ACC112 (cell line): ENCODE measurements around the gene MAFF.

Source experiments
- H2AFZ ChIP-seq: fragments of 200-600 bp; sonication (generic); one replicate; pipeline ENCODE4 v1.6.0; 2017; ENCODE audit warnings: antibody characterized with exemption, low read length; ENCODE audit not compliant: unreplicated experiment
- H3K27ac ChIP-seq: fragments of 200-600 bp; sonication (generic); 2 replicates; pipeline ENCODE4 v1.5.1; 2014; ENCODE audit warnings: low read depth, mild to moderate bottlenecking, antibody characterized with exemption, low read length, moderate library complexity
- H3K27me3 ChIP-seq: fragments of 200-600 bp; sonication (generic); 2 replicates; pipeline ENCODE4 v1.6.1; 2014; ENCODE audit warnings: mild to moderate bottlenecking, antibody characterized with exemption, low read length, moderate library complexity, mixed read lengths; ENCODE audit not compliant: insufficient read depth
- H3K36me3 ChIP-seq: fragments of 200-600 bp; sonication (generic); 2 replicates; pipeline ENCODE4 v1.6.1; 2016; ENCODE audit warnings: mild to moderate bottlenecking, antibody characterized with exemption, low read length, moderate library complexity, mixed read lengths; ENCODE audit not compliant: insufficient read depth
- H3K4me1 ChIP-seq: fragments of 200-600 bp; sonication (generic); one replicate; pipeline ENCODE4 v1.6.1; 2016; ENCODE audit warnings: low read length, mixed read lengths; ENCODE audit not compliant: insufficient read depth, unreplicated experiment, control insufficient read depth
- H3K4me3 ChIP-seq: fragments of 200-600 bp; sonication (generic); 2 replicates; pipeline ENCODE4 v1.5.1; 2014; ENCODE audit warnings: mild to moderate bottlenecking, low read depth, low read length
- H3K79me2 ChIP-seq: fragments of 200-600 bp; sonication (generic); one replicate; pipeline ENCODE4 v1.6.0; 2016; ENCODE audit warnings: low read length; ENCODE audit not compliant: control insufficient read depth, unreplicated experiment, insufficient read depth

MAFF gene

DNA sequence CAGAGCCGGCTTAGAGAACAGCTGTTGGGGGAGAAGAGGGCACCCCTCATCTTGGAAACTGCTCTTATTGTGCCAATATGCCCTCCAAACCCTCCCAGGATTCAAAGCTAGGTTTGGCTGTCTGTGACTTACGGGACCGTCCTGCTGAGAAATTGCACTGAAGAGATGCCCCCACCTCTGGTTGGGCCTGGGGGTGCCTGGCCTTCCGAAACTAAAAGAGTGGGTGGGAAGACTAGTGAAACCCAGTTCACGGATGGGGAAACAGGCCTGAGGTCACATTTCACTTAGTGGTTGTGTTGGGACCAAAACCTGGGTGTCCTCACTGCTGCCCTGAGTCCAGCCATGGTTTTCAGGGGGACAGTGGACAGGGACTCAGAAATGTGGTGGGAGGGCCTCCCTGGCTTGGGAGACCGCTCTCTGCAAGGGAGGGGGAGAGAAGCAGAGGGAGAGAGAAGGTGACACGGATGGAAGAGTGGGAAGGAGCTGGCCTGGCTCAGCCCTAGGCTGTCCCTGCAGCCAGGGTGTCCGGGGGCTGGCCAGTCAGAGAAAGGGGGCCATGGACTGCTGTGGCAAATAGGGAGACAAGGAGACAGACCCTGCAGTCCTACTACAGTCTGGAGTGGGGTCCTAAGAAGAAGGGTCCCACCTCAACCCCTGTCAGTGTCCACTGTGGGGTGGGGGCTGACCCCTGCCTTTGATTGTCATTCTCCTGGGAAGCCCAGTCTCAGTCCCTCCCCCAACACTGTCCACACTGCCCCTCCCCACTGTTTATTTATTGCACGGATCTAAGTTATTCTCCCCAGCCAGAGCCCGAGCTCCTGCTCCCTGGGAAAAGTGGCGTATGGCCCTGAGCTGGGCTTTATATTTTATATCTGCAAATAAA is 13.6 kb downstream of the MAFF start:
- Histone ChIP-seq H3K4me1 (peaks cover 29% of the 10 kb centered on the region), H3K79me2 (peaks cover 19% of the 10 kb centered on the region), H2AFZ (no peak overlapping the region), H3K36me3 (peaks cover 5% of the 10 kb centered on the region; the same call in 1 of the 2 replicates), H3K4me3 (no peak overlapping the region), H3K27ac (no peak overlapping the region), H3K27me3 (no peaks in the 10 kb centered on the region)

DNA sequence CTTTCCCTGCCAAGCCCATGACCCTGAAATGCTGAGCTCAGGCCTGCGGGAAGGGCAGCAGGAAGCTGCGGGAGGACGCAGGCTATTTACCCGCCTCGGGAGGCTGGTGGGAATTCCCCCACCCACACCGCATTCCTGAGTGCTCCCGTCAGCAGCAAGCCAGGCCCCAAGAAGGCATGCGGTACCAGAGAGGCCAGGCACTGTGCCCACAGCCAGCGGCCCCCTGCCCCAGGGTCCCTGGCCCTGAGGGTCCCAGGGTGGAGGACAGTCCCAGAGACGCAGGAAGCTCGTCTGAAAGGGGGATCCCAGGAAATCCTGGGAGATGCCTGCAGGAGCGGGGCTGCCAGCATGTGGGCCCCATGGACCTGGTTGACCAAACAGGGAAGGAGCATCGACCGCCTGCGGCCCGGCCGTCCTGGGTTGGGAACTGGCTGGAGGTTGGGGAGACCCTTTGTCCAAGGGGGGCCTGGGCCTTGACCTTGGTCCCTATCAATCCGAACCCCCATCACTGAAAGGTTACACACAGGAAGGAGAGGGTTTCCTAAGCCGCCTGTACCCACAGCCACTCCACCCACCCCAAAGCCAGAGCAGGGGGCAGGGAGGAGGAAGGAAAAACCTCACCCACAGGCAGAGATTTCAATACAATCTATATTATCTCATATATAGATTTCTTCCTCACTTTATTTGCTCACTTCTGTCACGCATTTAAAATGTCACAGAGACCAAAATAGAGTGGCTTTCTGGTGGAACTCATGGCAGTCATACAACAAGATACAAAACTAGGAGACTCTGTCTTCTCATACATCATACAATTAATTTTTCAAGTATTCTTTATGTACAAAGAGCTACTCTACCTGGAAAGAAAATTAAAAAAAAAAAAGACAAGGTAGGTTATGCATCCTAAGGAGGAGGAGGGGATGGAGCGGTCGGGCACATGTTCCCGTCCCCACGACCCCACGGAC is 17.1 kb downstream of the MAFF start:
- H3K27me3 ChIP-seq: no peaks in the 10 kb centered on the region
- peaks cover 2% of the 10 kb centered on the region for H3K79me2 ChIP-seq
- peaks cover 5% of the 10 kb centered on the region; the same call in 1 of the 2 replicates for H3K36me3 ChIP-seq
- no peak overlapping the region for H2AFZ ChIP-seq
- H3K4me1 ChIP-seq: peaks cover 33% of the 10 kb centered on the region
- H3K4me3 ChIP-seq: peak overlapping the region; percentile 19; the same call in 1 of the 2 replicates
- H3K27ac ChIP-seq: peak overlapping the region; percentile 94

DNA sequence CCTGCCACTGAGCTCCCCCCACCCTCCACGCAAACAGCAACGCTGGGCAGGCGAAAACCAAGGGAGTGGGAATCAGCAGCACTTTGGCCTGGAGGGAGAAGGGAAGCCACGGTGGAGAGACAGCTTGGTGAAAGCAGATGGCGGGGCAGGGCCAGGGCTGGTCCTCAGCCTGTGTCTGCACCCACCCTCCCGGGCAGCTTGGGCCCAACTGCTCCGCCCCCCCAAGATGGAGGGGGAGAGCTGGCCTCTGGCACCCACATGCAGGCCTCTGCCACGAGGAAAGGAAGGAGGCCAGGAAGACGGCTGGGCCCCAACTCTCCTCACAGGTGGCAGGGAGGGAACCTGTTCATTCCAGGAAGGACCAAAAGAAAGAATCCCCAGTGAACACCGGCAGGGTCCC is 17.8 kb downstream of the MAFF start:
- H3K4me1 ChIP-seq: peaks cover 33% of the 10 kb centered on the region
- no peak overlapping the region for H2AFZ ChIP-seq
- H3K4me3 ChIP-seq: no peak overlapping the region
- H3K79me2 ChIP-seq: no peaks in the 10 kb centered on the region
- H3K27ac ChIP-seq: peak overlapping the region; percentile 94
- no peaks in the 10 kb centered on the region for H3K27me3 ChIP-seq
- H3K36me3 ChIP-seq: peaks cover 5% of the 10 kb centered on the region; the same call in 1 of the 2 replicates

DNA sequence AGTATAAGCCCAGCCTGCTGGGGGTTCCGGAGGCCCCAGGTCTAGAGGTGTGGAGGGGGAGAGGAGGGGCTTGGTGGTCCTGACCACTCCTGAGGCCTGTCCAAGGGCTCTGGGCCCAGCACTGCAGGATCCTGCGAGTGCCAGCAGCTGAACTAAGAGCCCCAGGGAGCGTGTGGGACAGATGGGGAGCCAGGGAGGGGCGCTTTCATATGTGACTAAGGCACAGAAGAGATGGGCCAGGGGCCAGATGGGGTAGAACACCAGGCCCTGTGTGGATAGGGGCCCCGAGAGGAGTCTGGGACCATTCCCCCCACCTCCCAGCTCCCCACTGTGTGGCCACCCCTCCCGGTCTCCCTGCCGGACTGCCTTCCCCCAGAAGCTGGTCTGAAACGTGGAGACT is 18.4 kb downstream of the MAFF start:
- peaks cover 1% of the 10 kb centered on the region; the same call in 1 of the 2 replicates for H3K36me3 ChIP-seq
- no peak overlapping the region for H2AFZ ChIP-seq
- H3K4me3 ChIP-seq: no peak overlapping the region
- H3K27me3 ChIP-seq: no peaks in the 10 kb centered on the region
- no peaks in the 10 kb centered on the region for H3K79me2 ChIP-seq
- peak overlapping the region; percentile 94; the same call in 1 of the 2 replicates for H3K27ac ChIP-seq
- H3K4me1 ChIP-seq: peaks cover 33% of the 10 kb centered on the region

DNA sequence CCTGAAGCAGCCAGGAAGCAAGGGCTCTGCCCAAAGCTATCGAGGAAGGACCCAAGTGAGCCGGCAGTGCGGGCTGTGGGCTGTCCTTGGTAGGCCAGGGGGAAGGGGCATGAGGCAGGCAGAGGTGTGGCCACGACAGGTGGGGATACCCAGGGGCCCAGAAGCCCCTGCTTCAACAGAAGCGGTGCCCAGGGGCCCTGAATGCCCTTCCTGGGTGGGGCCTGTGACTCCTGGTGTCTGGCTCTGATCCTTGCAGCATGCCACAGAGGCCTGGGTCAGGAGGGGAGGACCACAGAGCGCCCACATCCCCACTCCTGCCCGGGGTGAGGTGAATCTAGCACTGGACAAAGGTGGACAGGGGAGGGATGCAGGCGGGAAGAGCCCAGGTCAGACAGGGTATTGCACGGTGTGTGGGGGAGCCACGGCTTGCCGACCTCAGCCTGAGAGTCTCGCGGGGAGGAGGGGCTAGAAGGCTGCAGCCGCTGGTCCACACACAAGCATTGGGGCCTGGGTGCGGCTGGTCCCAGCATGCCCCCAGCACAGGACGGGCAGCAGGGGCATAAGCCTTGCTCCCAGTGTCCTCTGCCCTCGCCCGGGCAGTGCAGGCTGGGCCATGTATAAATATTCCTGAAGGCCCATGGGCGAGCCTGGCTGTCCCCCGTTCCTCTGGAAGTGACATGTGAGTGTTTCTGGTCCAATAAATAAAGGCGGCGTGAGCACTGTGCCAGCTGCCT is 19.0 kb downstream of the MAFF start:
- no peak overlapping the region for H3K4me3 ChIP-seq
- H2AFZ ChIP-seq: no peak overlapping the region
- no peaks in the 10 kb centered on the region for H3K27me3 ChIP-seq
- H3K79me2 ChIP-seq: no peaks in the 10 kb centered on the region
- no peaks in the 10 kb centered on the region for H3K36me3 ChIP-seq
- H3K4me1 ChIP-seq: peaks cover 33% of the 10 kb centered on the region
- H3K27ac ChIP-seq: peak overlapping the region; percentile 94; the same call in 1 of the 2 replicates

DNA sequence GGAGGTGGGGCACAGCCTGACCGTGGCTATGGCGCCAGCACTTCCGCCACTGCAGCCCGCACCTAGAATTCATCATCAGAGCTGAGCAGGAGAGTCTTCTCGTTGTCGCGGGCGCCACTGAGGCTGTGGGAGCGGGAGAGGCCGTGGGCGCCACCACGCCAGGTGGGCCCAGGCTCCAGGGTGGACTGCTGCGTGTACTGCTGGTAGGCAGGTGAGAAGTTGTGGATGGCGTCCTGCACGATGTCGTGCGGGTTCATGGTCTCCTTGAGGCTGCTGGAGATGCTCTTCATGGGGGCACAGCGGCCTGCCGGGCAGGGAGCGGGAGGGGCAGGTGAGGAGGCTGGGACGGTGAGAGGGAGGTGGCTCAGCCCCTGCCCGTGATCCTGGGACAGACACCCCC is 19.6 kb downstream of the MAFF start:
- no peak overlapping the region for H3K27ac ChIP-seq
- no peaks in the 10 kb centered on the region for H3K27me3 ChIP-seq
- H3K4me3 ChIP-seq: no peak overlapping the region
- no peak overlapping the region for H2AFZ ChIP-seq
- no peaks in the 10 kb centered on the region for H3K36me3 ChIP-seq
- H3K4me1 ChIP-seq: peaks cover 33% of the 10 kb centered on the region
- H3K79me2 ChIP-seq: no peaks in the 10 kb centered on the region

DNA sequence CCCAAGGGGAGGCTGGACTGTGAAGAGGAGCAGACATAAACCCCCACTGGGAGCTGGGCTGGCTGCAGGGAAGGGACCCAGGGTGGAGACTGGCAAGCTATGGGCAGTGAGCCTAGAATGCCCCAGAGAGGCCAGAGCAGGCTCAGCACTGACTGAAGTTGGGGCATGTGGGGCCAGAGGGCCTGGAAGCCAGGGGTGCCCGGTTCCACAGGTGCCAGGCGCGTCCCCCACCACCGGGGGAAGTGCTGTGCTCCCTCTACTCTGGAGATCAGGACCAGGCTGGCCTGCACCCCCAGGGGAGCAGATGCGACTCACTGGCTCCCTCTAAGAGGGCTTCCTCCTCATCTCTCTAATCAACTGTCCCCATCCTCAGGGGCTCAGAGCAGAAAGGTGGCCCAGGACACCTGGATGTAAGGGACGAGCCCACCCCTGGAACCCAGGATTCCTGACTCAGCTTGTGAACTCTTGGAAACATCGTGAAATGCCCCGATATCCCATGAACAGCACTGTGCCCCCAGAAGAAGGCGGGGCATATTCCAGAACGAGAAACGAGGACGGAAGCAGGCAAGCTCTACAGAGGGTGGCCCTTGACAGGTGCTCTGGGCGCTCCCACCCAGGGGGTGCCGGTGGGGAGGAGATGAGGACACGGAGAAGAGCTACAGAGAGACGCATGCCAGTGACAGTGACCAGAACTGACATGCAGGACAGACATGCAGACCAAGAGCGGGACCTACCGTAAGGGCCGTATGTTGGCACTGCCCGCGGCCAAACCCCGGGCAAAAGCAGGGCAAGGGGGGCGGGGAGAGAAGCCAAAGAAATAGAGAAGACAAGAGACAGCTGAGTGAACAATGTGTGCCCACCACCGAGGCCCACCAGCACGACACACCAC is 20.4 kb downstream of the MAFF start:
- no peaks in the 10 kb centered on the region for H3K27me3 ChIP-seq
- no peak overlapping the region for H3K4me3 ChIP-seq
- no peaks in the 10 kb centered on the region for H3K36me3 ChIP-seq
- H2AFZ ChIP-seq: no peak overlapping the region
- no peaks in the 10 kb centered on the region for H3K79me2 ChIP-seq
- H3K4me1 ChIP-seq: peaks cover 33% of the 10 kb centered on the region
- no peak overlapping the region for H3K27ac ChIP-seq

DNA sequence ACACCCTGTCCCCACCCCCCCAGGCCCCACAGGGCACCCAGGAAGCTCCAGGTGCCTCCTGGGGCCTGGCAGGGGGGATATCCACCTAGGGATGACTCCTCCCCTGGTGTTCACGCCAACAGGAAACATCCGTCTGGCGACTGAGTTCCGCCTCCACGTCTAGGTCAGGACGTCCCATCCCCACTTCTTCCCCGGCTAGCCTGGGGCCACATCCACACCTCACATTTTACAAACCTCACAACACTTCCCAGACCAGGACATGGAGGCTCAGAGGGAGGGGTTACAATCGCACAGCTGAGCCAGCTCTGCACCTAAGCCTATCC is 21.0 kb downstream of the MAFF start:
- Histone ChIP-seq H3K4me1 (peaks cover 33% of the 10 kb centered on the region), H3K27me3 (no peaks in the 10 kb centered on the region), H3K79me2 (no peaks in the 10 kb centered on the region), H3K4me3 (no peak overlapping the region), H3K36me3 (no peaks in the 10 kb centered on the region), H2AFZ (no peak overlapping the region), H3K27ac (no peak overlapping the region)

DNA sequence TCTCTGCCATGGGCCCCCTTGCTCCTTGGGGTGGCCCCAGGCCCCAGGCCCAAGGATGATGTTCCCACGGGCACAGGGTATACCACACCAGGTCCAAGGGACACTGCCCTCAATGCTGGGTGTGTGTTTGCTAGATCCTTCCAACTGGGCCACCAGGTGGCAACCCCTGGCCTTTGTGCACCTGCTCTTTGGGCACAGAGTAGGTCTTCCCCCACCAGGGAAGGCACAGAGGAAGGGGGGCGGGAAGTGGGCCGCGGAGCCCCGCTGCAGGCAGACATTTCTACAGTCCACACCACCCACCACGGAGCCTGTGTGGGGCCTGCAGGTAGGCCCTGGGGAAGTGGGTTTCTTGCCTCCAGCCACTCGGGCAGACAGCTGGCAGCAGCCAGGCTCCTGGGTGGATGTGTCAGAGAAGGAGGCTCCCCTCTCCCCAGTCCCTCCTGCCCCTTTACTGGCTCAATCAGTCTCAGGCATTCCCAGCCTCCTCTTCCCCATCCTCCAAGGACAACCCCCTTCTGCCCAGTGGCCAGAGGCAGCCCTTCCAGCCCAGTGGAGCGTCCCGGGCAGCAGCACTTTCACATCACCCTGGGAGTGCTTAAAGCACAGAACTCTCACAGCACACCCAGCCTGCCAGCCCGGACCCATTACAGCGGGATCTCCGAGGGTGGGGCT is 21.6 kb downstream of the MAFF start:
- Histone ChIP-seq H3K27me3 (no peaks in the 10 kb centered on the region), H3K79me2 (no peaks in the 10 kb centered on the region), H3K4me1 (peaks cover 33% of the 10 kb centered on the region), H3K4me3 (no peak overlapping the region), H3K36me3 (no peaks in the 10 kb centered on the region), H2AFZ (no peak overlapping the region), H3K27ac (no peak overlapping the region)
